HG03095 (cell line): ENCODE results near the gene ZP1.

Experiments
- ATAC-seq: cut with Tn5 transposase; IDR thresholded peaks from one replicate; pipeline ENCODE4 v1.9.1; 2021; ENCODE audit warnings: moderate library complexity; ENCODE audit not compliant: unreplicated experiment

ZP1 gene

DNA sequence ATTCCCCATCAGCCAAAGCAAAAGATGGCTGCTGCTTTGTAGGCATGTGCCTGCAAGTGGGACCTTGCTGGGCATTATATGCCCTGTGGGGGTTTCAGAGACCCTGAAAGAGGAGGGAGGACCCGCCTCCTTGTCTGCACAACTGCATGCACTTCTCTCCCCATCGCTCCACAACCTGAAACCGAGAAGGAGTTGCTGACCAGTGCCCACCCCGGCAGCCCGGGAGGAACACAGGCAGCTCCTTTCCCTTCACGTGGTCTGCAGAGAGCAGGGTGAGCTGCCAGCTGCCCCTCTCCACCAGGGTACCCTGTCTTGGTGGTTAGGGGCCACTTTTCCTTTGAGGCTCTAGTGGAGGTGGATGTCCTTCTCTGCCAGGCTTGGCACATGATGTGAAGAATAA is 55.6 kb downstream of the ZP1 start:
- no peak for ATAC-seq

DNA sequence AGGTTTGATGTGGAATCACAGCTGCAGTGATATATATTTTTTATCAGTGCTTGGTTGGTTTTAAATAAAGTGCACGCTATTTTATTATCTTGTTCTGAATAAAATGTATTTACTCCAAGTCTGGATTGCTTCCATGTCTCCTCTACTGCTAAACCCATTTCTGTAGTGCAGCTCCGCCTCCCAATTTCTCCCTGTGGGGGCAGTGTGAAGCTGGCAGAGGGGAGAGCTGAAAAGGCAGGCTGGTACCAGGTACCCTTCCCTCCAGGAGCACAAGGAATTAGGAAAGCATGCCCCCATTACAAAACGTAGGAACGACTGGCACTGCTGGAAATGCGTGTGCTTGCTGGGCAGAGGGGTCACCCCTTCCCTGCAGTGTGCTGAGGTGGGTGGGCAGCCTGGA is 56.0 kb downstream of the ZP1 start:
- ATAC-seq: no peak

- no peak for ATAC-seq
Measured at GRCh38 chr11:60923800-60924109, 56.4 kb downstream of the ZP1 start.

GRCh38 chr11:60924110-60924905 is 57.0 kb downstream of the ZP1 start, which contains the start of gene TMEM132A:
TMEM132A (plus strand) TSS chr11:60924460; CDS start chr11:60924634, 174 bp downstream.
- ATAC-seq: no peak
